Measurements from ENCODE around the gene LGMN.
"Not testable (repeated sequence)": the region's sequence is repeated elsewhere in the genome, so short reads cannot be mapped to it uniquely, and the experiment has no call there.

The LGMN gene

DNA sequence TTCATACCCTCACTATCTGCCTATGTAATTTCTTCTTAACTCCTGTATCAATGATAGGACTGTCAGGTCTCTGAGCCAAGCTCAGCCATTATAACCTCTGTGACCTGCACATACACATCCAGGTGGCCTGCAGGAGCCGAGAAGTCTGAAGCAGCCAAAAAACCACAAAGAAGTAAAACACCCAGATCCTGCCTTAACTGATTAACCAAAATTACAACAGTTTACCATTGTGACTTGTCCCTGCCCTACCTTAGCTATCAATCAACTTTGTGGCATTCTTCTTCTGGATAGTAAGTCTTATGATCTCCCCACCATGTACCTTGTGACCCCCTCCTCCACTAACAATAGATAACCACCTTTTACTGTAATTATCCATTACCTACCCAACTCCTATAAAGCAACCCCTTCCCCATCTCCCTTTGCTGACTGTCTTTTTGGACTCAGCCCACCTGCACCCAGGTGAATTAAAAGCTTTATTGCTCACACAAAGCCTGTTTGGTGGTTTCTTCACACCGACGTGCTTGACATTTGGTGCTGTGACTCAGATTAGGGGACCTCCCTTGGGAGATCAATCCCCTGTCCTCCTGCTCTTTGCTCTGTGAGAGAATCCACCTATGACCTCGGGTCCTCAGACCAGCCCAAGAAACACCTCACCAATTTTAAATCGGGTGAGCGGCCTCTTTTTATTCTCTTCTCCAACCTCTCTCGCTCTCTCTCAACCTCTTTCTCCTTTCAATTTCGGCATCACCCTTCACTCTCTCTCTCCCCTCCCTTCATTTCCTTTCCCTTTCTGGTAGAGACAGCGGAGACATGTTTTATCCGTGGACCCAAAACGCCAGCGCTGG is 11.5 kb upstream of the LGMN start:
- no peak for DNase-seq

DNA sequence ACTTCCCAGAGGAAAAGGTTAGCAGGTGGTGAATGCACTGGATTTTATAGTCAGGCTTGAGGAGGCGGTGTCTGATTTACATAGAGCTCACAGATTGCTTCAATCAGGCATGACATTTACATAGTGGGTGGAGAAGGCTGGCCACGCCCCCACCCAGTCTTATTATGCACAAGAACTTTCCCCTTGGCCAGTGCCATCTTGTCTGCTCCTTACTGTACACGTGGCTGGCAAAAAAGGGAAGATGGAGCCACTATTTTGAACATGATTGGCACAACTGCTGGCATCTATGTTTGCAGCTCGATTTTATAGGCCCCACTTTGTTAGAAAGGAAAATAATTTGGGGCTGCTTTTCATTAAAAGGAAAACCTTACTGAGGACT is 10.9 kb upstream of the LGMN start:
- no peak for DNase-seq

DNA sequence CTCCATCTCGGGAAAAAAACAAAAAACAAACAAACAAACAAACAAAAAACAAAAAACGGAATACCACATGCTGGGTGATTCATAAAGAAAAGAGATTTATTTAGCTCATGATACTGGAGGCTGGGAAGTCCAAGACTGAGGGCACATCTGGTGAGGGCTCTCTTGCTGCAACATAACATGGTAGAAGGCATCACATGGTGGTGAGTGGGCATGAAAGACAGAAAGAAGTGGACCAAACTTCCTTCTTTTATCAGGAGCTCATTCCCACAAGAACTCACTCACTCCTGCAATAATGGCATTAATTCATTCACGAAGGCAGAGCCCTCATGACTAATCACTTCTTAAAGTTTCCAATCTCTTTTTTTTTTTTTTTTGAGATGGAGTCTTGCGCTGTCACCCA is 8.0 kb upstream of the LGMN start:
- DNase-seq: no peak

- no peak for DNase-seq
Observed at GRCh38 chr14:92755495-92755894, 7.1 kb upstream of the LGMN start.

DNA sequence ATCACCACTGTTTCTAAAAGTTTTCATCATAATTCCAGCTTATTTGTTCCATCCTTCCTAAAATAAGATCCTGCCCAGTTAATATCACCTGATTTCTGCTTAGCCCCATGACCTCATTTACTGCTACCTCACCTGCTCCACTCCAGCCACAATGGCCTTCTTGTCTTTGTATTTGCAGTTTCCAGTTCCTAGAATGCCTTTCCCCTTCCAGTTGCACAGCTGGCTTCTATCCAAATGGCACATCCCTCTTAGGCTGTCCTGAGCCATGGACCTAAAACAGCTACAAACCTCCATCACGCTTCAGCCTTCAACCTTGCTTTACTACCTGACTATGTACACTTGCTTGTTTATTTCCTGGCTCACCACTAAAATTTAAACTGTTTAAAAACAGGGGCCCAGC is 6.5 kb upstream of the LGMN start:
- no peak for DNase-seq

DNA sequence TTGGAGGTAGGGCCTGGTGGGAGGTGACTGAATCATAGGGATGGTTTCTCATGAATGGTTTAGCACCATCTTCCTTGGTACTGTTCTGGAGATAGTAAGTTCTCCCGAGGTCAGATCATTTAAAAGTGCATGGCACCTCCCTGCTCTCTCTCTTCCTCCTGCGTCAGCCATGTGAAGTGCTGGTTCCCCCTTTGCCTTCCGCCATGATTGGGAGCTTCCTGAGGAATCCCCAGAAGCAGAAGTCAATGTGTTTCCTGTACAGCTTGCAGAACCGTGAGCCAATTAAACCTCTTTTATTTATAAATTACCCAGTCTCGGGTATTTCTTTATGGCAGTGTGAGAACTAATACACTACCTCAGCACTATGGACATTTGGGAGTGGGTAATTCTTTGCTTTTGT is 4.8 kb upstream of the LGMN start:
- no peak for DNase-seq

DNA sequence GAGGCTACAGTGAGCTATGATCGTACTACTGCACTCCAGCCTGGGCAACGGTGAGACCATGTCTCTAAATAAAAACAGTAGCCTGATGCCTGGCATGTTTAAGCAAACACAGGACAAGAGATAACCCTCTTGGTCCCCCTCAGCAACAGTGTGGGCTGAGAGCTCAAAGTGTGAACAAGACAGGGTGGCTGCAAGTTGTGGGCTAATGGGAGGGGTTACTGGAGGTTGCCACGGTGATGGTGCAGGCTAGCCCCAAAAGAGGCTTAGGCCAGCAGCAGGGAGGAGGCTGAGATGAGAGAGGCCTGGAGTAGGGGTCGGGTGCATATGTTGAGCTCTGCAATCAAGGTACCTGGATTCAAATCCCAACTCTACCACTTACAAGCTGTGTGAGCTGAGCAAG is 3.4 kb upstream of the LGMN start:
- DNase-seq: no peak

DNA sequence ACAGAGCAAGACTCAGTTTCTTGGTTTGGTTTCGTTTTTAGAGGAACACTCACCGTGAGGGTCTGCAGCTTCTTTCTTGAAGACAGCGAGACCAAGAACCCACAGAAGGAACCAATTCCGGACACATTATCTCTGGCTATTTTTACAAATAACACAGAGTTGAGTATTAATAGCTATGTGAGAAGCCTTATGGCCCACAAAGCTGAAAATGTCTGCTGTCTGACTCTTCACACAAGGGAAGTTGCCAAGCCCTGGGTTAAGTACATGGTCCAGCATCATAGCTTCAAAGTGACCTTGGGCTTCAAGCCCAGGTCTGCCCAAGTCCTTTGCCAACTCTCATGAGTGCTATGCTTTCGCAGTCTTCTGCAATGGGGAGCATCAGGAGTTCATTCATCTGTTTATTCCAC is 2.6 kb upstream of the LGMN start:
- DNase-seq: no peak

GRCh38 chr14:92750222-92750728 is 1.8 kb upstream of the LGMN start:
- DNase-seq: not testable (repeated sequence)

GRCh38 chr14:92747701-92748258 is 647 bp downstream of the LGMN start:
- no peak for DNase-seq

DNA sequence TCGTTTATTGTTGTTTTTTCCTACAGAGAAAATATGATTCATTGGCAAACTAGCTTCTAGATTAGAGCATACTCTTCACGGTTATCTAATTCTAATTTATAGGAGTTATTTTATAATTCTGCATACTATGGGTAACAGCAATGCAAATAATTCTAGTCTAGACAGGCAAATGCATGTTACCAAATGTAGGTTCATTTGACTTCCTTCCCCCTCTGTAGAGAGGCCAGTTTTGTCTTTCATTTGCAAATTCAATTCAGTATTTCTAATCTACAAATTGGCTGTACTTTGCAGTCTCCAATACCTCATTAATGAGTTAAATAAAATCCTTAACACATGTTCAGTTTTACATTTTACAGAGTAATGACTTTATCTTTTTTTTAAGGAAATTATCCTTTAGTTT is 4.2 kb downstream of the LGMN start:
- no peak for DNase-seq

DNA sequence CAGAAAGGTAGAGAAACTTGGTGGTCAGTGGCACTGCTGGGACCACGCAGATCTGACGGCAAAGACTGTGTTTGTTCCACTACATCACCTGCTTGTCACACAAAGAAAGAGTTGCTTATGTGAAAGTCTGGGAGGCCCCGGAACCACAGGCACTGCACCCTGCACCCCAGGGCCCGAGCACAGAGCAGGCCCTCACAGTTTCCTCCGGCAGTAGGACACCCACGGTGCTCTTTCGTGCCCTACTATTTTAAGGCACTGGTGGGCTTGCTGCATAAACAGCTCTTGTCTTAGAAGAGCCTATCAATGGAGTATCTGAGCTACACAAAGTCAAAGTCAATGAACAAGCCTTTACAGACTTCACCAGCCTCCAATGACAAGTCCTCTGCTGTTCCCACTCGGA is 8.0 kb downstream of the LGMN start:
- DNase-seq: no peak

GRCh38 chr14:92737619-92738188 is 10.7 kb downstream of the LGMN start:
- DNase-seq: no peak

DNA sequence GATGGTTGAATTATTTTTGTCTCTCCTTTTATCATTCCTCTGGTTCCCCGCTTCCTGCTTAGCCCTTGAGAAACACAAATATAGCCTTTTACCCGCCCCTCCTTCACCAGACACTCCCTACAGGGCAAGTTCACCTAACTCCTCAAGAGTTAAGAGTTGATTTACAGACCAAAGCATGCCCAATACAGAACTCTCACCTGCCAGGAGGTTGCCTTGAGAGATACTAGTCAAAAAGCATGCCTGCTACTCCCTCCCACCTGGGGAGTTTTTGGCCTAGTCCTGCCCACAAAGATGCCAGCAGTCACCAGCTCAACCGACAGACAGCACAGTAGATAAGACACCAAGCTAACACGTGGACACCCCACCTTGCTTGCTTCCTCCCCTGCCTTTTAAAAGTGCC is 11.2 kb downstream of the LGMN start:
- no peak for DNase-seq

DNA sequence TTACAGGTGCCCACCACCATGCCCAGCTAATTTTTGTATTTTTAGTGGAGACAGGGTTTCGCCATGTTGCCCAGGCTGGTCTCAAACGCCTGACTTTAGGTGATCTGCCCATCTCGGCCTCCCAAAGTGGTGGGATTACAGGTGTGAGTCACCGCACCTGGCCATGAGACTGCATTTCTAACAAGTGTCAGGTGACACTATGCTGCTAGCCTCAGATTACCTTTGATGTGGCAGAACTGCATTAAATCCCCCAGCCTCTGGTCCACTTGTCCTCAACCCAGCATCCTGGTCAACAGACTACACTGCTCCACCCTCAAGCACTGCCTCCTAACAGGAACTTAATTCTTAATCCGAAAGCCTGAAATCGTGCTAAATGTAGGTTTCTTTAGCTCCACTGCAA is 13.1 kb downstream of the LGMN start:
- DNase-seq: no peak

- DNase-seq: no peak
Observed at GRCh38 chr14:92734618-92735017, 13.8 kb downstream of the LGMN start.

DNA sequence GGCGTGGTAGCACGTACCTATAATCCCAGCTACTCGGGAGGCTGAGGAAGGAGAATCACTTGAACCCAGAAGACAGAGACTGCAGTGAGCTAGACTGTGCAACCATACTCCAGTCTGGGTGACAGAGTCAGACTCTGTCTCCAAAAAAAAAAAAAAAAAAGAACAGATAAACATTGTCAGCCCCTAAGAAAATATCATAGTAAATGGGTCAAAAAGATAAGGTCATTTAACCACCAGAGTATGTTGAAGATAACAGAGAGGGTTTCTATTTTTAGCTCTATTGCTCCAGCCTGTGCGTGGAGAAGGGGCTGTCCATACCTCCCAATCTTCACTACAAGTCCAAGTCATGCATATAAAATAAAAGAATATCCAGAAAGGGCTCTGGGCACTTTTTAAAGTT is 15.4 kb downstream of the LGMN start:
- no peak for DNase-seq

DNA sequence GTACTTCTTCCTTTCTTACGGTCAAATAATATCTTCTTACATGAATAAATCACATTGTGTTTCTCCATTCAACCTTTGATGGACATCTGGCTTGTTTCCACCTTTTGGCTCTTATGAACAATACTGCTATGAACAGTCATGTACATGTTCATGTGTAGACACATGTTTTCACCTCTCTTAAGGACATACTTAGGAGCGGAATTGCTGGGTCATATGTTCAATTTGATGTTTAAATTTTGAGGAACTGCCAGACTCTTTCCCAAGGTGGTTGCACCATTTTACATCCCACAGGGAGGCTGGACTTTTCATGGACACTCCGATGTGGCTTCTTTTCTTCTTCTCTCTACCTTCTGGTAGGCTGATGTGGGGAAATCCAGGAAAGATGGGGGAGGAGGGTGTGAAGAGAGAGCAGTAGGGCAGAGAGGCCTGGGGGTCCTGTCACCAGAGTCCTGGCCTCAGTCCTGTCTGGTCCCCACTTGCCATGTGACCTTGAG is 16.8 kb downstream of the LGMN start:
- no peak for DNase-seq

DNA sequence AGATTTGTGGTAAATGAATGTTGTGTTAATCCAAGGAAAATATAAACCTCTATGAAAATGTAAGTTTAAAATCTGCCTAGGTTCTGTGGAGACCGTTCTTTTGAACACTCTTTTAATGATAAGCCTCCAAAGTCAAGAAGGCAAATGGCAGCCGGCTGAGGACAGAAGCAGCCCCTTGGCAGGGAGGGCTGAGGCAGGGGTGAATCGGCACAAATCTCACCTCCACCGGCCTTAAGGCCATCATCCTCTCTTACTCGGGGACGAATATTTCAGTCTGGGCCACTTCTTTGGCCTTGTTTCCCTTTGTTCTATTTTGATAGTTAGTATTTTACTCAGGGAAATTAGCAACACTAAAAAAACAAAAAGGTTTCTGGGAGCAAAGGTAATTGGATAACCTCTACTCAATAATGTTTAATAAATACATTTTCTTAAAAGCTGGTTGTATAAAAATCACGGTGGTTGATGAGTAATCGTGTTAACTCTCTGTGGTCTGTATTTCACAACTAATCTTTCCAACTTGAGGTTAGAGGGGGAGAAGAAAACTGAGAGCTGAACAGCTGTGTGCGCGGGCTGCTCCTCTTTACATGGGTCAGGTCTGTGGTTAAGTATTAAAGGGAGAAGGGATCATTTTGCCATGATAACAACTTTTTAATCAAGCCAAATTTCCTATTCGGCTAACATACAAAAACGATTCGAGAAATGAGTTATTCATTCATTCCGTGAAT is 18.6 kb downstream of the LGMN start:
- DNase-seq: no peak

DNA sequence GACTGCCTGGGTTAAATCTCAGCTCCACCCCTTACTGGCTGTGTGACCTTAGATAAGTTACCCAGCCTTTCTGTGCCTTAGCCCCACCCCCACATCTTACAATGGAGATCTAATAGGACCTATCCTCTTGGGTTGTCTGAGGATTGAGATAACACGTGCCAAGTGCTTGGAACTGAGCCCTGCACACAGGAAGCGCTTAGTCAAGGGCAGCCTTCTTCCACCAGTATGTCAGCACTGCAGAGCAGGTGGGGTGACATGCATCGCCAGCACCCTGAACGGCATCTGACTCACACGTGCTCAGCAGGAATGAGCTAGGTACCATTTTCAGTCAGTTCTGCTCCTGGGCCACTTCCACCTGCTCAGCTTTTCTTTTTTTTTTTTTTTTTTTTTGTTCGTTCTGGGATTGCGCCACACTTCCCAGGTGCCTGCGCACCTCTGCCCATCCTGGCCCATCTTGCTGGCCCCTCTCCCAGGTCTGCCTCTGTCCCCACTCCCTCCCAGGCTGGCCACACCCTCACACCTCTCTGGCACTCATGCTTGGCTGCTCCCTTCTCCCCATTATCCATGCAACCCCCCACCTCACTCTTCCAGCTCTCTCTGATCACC is 19.6 kb downstream of the LGMN start:
- no peak for DNase-seq

DNA sequence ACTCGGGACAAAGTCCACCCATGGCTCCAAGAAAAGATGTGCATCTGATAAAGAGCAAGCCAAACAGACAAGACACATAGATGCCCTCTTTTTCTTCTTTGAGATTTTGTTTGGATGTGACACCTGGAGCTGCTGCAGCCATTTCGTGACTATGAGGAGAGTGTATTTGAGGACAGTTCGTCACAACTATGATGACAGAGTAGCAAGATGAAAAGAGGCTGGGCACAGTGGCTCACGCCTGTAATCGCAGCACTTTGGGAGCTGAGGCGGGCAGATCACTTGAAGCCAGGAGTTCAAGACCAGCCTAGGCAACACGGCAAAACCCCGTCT is 21.5 kb downstream of the LGMN start:
- DNase-seq: no peak

DNA sequence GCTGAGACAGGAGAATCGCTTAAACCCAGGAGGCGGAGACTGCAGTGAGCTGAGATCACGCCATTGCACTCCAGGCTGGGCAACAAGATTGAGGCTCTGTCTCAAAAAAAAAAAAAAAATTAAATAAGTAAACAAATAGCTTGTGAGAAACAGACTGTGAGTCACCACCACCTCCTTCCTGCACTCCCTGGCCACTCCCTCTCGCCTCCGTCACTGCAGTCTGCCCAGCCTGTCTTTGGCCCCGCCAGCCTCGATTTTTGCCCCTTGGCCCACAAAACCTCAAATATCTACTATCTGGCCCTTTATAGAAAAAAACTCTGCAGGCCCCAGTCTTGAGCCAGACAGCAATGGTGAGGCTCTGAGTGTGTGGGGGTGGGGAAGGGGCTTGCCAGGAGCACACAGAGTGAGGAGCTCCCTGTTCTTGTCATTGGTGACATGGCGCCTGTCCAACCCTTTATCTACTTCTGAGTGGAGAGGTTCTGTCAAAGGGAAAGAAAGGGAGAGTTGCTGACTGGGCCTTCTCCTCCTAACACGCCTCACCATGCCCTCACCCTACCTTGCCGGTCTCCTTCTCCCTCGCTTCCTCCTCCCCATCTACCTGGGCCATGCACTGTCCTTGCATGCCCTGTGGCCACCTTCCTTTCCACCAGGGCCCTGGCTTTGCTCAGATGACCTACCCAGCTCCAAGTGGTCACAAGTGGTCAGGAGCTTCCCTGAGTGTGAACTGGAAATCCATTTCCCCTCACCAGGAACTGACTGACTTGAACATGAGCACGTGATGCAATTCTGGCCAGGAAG is 22.1 kb downstream of the LGMN start:
- no peak for DNase-seq
